Rectal smooth muscle tissue (tissue), 1 donor: ENCODE data around the gene RBBP8NL.

Experiments
- H3K27ac ChIP-seq: one replicate; pipeline ENCODE4 v1.7.0; 2013; ENCODE audit warnings: low read depth, low read length, inconsistent platforms
- H3K27me3 ChIP-seq: one replicate; pipeline ENCODE4 v1.7.0; 2013; ENCODE audit warnings: low read length; ENCODE audit not compliant: control insufficient read depth, insufficient read depth
- H3K36me3 ChIP-seq: one replicate; pipeline ENCODE4 v1.7.0; 2013; ENCODE audit warnings: low read length; ENCODE audit not compliant: control insufficient read depth, insufficient read depth
- H3K4me1 ChIP-seq: one replicate; pipeline ENCODE4 v1.7.0; 2013; ENCODE audit warnings: low read length; ENCODE audit not compliant: control insufficient read depth, insufficient read depth
- H3K4me3 ChIP-seq: one replicate; pipeline ENCODE4 v1.7.0; 2013; ENCODE audit warnings: low read length
- H3K9ac ChIP-seq: one replicate; pipeline ENCODE4 v1.7.0; 2013; ENCODE audit warnings: low read length

The RBBP8NL gene

DNA sequence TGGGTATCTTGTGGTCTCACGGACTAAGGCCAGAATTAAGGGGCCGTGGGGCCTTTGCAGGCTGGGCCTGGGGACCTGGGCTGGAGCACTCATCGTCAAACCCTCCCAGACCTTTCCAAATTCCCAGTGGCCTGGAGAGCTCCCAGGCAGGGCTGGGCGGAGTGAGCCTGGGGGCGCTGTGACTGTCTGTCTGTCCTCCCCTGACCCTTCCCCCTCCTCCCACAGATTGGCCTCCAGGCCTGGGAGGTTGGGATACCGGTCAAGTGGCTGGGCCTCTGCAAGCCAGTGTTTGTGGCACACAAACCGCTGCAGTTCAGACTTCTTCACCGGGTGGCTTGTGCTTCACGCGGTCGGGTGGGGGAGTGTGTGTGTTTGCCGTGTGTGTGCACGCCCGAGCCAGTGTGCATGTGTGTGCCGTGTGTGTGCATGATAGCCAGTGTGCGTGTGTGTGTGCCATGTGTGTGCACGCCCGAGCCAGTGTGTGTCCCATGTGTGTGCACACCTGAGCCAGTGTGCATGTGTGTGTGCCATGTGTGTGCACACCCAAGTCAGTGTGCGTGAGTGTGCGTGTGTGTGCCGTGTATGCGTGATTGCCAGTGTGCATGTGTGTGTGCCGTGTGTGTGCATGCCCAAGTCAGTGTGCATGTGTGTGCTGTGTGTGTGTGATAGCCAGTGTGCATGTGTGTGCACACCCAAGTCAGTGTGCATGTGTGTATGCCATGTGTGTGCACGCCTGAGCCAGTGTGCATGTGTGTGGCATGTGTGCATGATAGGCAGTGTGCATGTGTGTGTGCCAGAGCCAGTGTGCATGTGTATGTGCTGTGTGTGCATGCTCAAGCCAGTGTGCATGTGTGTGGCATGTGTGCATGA is 6.3 kb downstream of the RBBP8NL start:
- Histone ChIP-seq H3K9ac (no peak overlapping the region), H3K36me3 (no peaks in the 10 kb centered on the region), H3K27me3 (no peaks in the 10 kb centered on the region), H3K4me3 (no peak overlapping the region), H3K27ac (no peak overlapping the region), H3K4me1 (no peaks in the 10 kb centered on the region)

DNA sequence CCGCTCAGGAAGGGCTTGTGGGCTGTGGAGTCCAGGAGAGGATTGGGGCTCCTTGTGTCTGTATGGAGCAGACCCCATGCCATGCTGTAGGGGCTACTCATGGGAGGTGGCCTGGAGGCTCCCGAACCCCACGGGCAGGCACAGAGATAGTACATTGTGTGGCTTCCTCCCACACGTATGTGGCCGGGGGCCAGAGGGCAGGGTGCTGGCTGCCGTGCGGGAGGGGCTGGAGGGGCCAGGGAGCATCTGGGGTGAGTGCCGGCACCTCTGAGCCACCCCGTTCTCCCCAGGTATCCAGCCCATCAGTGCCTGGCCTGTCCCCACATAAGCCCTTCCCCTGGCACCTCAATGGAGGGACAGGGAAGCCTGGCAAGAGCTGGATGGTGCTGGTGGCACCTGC is 7.6 kb downstream of the RBBP8NL start:
- H3K27ac ChIP-seq, result no peak overlapping the region
- no peak overlapping the region for H3K4me3 ChIP-seq
- H3K9ac ChIP-seq, result no peak overlapping the region
- H3K27me3 ChIP-seq, result no peaks in the 10 kb centered on the region
- no peaks in the 10 kb centered on the region for H3K4me1 ChIP-seq
- H3K36me3 ChIP-seq, result no peaks in the 10 kb centered on the region

DNA sequence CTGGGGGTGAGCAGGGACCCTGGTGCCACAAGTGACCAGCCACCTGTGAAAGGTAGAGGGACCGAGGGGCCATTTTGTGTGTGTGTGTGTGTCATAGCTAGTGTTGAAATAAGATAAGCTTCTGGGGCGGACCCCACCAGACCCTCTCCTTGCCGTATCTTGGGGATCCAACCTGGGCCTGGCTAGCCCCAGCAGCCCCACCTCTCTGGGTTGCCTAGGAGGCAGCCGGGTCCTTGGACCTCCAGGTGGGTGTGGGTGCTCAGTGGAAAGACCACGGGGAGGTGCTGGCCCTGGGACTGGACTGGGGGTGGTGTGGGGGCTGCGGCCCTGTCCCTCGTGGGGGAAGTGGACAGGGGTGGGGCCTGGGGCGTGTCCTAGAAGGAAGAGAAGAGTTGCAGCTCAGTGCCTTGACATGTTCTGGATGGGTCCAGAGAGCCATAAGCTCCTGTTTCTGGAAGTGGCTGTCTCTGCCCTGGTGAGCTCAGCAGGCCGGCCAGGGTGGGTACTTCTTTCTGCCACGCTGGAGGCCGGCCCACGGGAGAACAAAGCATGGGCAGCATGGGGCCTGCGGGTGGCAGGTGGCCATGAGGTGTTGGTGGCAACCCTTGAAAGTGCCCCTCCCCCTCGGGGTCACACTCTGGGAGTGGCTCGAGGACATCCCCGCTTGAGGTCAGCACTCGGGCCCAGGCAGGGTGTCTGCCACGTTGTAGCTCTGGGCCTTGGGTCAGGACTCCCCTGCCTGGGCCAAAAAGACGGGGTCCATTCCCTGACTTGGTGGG is 8.4 kb downstream of the RBBP8NL start:
- H3K4me3 ChIP-seq, result no peak overlapping the region
- no peak overlapping the region for H3K27ac ChIP-seq
- no peak overlapping the region for H3K9ac ChIP-seq
- no peaks in the 10 kb centered on the region for H3K36me3 ChIP-seq
- no peaks in the 10 kb centered on the region for H3K4me1 ChIP-seq
- H3K27me3 ChIP-seq, result no peaks in the 10 kb centered on the region

DNA sequence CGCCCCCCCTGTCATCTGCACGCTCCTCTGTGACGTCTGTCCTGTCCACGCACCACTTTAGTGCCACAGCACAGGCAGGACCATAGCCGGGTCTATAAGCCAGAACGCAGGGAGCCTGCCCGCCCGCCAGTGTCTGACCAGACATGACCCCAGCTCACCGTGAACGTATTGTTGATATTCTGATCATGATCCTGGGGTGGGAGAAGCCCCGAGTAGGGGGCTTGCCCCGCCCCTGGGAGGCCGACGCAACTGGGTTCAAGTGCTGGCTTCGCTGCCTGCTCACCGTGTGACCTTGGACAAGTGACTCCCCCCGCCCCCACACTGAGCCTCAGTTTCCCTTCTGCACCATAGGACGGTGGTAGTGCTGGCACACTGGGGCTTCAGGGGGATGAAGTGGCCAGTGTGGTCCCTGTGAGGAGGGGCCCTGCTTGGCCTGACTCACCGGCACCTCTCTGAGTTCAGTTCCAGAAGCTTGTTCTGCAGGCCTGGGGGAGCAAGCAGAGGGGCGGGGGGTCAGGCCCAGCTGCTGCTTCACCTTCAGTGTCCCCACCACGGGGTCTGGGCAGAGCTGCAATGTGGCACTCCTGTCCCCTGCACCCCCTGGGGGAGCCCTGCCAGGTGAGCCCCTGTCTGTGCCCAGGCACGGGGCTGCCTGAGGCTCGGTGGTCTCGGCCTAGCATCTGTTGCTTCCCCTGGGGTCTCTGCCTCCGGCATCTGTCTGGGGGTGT is 9.2 kb downstream of the RBBP8NL start:
- H3K36me3 ChIP-seq, result no peaks in the 10 kb centered on the region
- H3K27me3 ChIP-seq, result no peaks in the 10 kb centered on the region
- no peak overlapping the region for H3K27ac ChIP-seq
- no peak overlapping the region for H3K4me3 ChIP-seq
- no peaks in the 10 kb centered on the region for H3K4me1 ChIP-seq
- no peak overlapping the region for H3K9ac ChIP-seq

DNA sequence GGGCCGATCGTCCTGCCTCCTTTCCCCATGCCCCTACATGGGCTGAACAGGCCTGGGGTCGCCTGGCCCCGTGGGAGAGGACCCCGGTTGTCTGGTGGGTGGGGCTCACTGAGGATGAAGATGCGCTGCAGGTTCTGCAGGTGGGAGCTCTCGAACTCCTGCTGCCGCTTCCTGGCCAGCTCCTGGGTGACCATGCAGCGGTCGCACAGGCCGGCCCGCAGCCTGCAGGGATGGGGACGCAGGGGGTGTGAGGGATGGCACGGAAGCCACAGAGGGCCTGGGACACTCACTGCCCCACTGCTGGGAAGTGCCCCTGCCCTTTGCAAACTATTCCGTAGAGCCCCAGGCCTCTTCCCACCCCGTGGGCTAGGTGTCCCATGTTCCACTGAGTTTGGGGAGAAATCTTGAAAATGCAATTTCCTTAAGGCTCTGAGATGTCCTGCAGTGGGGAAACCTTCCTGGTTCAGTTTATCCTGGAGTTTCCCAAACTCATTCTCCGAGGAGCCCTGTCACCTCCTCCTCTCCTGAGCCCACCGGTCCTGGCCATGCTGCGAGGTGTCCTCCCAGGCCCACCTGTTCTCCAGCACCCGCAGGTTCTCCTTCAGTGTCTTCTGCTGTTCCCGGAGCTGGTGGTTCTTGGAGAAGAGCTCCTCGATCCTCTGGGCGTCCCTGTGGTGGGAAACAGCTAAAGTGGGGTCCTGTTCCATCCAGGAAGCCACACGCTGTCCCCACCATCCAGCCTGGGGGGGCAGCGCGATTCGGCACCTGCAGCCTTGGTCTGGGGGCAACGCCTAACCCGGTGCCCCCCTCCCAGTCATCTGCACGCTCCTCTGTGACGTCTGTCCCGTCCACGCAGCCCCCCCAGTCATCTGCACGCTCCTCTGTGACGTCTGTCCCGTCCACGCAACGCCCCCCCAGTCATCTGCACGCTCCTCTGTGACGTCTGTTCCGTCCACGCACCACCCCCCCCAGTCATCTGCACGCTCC is 10.4 kb downstream of the RBBP8NL start:
- Histone ChIP-seq H3K27ac (no peak overlapping the region), H3K27me3 (no peaks in the 10 kb centered on the region), H3K9ac (no peak overlapping the region), H3K4me1 (no peaks in the 10 kb centered on the region), H3K36me3 (no peaks in the 10 kb centered on the region), H3K4me3 (no peak overlapping the region)

DNA sequence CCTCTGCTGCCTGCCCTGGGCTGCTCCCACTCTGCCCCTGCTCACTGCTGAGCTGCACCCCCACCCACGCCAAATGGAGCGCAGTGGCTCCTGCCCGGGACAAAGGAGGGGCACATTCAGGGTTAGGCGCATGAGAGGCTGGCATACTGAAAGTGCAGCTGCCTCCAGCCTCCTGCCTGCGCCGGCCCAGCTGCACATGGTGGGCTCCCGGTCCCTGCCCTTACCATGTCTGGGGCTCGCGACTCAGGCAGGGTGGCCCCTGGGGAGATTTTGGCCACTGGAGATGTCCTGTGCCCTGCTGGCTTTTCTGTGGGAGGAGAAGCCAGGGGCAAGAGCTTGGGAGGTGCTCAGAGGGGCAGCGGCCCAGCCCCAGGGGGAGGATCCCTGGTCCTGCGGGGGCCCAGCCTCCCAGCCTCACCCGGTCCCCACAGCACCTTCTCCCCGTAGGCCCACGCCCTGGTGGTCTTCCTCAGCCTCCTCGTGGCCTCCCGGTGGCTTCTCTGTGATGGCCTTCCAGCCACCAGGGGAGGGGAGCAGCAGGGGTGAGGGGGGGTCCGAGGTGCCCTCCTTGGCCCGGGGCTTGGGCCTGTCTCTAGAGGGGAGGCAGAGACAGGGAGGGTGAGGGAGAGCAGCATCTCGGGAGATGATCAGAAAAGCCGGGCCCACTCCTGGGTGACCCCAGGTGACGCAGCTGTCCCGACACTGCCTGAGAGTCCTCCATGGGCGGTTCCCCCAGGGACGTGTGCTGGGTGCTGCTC is 11.8 kb downstream of the RBBP8NL start:
- no peaks in the 10 kb centered on the region for H3K36me3 ChIP-seq
- no peaks in the 10 kb centered on the region for H3K27me3 ChIP-seq
- H3K27ac ChIP-seq, result no peak overlapping the region
- no peak overlapping the region for H3K9ac ChIP-seq
- peaks cover 1% of the 10 kb centered on the region for H3K4me1 ChIP-seq
- H3K4me3 ChIP-seq, result no peak overlapping the region

DNA sequence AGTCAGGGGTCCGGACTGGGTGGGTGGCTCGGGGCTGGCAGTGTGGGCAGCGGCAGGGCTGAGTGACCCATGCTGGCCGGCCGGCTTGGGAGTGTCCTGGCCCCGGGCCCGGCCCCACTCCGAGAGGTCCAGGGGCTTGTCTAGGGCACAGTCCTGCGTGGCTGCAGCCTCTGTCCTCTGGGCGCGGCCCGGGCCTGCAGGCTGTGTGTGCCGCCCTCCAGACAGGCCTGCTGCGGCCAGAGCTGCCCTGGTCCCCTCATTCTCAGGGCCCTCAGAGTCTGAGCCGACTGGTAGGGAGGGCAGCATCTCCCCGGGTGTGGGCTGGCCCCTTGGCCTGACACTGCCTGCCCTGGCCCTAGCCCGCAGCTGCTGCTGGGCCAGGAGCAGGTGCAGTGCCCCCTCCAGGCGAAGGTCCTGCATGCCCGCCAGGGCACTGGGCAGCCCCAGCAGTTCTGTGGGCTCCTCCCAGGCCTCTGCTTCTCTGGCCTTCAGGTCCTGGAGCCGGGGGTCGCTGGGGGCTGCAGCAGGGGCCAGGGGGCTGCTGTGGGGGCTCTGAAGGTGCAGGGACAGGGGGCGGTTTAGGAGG is 13.3 kb downstream of the RBBP8NL start:
- Histone ChIP-seq H3K36me3 (no peaks in the 10 kb centered on the region), H3K27ac (no peak overlapping the region), H3K4me3 (no peak overlapping the region), H3K9ac (no peak overlapping the region), H3K4me1 (peaks cover 3% of the 10 kb centered on the region), H3K27me3 (no peaks in the 10 kb centered on the region)

DNA sequence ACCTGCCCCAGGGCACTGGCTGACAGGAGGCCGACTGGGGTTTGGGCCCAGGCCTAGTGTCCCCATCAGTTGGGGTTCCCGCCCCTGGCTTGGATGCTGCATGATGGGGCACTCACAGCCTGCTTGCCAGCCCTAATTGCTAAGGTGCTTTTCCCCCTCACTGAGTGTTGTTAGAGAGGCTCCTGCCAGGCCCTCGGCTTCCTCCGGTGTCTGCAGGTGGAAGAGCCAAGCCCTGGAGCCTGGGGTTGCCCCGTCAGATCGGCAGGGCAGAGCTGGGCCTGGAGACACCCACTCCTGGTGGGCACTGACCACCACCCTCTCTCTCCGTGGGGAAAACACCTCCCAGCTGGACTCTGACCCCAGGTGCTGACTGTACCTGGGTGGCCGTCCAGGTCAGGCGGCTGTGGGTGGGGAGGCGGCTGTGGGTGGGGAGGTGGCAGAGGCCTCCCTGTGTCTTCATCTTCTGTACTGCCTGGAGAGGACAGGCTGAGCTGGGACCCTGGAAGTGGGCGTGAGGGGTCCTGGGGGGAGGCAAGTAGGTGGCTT is 14.2 kb downstream of the RBBP8NL start:
- peaks cover 3% of the 10 kb centered on the region for H3K4me1 ChIP-seq
- H3K27me3 ChIP-seq, result no peaks in the 10 kb centered on the region
- peak overlapping the region; percentile 29 for H3K4me3 ChIP-seq
- H3K36me3 ChIP-seq, result no peaks in the 10 kb centered on the region
- H3K27ac ChIP-seq, result no peak overlapping the region
- no peak overlapping the region for H3K9ac ChIP-seq

DNA sequence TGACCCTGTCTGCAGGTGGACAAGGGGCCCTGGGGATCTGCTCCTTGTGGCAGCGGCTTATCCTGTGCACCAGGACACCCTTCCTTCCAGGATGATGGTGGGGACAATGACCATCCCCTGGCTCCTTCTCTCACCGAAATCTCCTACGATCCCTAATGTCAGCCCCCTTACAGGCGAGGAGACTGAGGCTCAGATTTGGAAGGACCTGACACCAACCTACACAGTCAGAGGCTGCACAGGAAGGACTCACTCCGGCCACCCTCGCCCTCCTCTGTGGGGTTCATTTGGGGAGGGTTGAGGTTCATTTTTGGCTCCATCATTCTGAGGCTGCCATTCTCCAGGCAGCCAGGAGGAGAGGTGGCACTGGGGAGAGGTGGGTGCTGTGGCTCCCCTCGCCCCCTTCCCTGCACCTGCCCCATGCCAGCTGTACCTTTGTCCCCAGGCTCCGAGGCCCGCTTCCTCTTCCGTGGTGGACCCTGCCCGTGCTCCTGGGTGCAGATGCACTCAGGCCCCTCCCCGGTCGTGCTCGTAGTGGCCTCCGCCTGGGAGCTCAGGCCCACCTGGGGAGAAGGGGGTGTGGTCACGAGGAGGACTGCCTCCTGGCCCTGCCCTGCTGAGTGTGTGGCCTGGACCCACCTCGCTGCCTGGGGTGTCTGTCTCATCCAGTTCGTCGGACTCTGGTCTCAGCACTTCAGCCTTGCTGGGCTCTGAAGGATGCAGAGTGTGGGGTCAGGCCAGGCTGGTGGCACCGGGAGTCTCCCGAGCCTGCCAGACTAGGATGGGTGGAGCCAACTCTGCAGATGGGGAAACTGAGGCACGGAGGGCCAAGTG is 14.9 kb downstream of the RBBP8NL start:
- H3K9ac ChIP-seq, result no peak overlapping the region

DNA sequence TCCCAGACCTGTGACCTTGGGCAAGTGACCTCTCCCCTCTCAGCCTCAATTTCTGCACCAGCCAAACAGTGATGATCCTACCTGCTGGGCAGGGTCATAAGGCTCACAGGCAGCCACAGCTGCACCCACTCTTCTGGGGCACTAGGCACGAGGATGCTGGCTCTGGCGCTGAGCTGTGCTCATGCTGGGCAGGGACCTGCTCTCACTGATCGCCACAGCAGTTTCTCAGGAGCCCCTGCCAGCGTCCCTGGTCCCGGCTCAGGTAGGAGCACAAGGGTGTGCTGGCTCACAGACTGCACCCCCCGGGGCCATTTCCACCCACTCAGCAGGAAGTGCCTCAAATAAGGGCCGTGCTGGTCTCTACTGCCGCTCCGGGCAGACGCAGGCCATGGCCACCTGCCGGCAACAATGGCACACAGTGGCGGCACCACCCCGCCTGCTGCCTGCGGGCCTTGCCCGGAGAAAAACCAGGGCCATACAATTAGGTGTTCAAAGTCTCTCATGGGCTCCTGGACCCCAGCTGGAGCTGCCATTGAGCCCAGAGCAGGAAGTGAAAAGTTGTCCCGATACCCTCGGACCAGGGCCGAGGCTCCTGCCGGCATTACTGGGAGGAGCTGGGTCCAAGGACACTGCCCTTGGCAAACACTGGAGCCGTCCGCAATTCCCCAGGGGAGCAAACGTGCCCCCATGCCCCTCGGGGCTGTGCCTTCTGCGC is 15.7 kb downstream of the RBBP8NL start:
- no peaks in the 10 kb centered on the region for H3K36me3 ChIP-seq
- H3K27ac ChIP-seq, result no peak overlapping the region
- H3K4me1 ChIP-seq, result peaks cover 6% of the 10 kb centered on the region
- H3K4me3 ChIP-seq, result peak overlapping the region; percentile 0
- H3K27me3 ChIP-seq, result no peaks in the 10 kb centered on the region
- H3K9ac ChIP-seq, result no peak overlapping the region

More for the DNA sequence above, 14.9 kb downstream of the RBBP8NL start:
- Histone ChIP-seq H3K4me1 (peaks cover 5% of the 10 kb centered on the region), H3K36me3 (no peaks in the 10 kb centered on the region), H3K4me3 (peak overlapping the region; percentile 29), H3K27me3 (no peaks in the 10 kb centered on the region), H3K27ac (no peak overlapping the region)
